Activated CD8-positive, alpha-beta T cell treated with anti-CD3 and anti-CD28 coated beads, Interleukin-2, amount 10 ng/mL, durations not matched to agents 7 days and 5 days (primary cell): ENCODE measurements around the gene KRTAP9-9. TPM values are rescaled to one million over a fixed set of nuclear protein-coding genes. Genes with fewer than 3 reads are reported as not detected.
"Not testable (repeated sequence)": the region's sequence is repeated elsewhere in the genome, so short reads cannot be mapped to it uniquely, and the experiment has no call there.

Experiments used
- ATAC-seq: fragments of 150-1000 bp; cut with Tn5 transposase; one replicate; pipeline ENCODE4 v1.10.0; 2021; ENCODE audit warnings: moderate library complexity
- CTCF ChIA-PET: fragments of 350-600 bp; sonication (Branson Sonifier 250); formaldehyde crosslinking; loops from one replicate; lab custom pipeline; 2021; ENCODE audit warnings: antibody characterized with exemption; lab: Charles Lee
- POLR2A ChIA-PET: fragments of 350-600 bp; sonication (Branson Sonifier 250); formaldehyde crosslinking; loops from one replicate; lab custom pipeline; 2021; ENCODE audit warnings: antibody characterized with exemption; lab: Charles Lee
- DNase-seq: peaks from one replicate; pipeline ENCODE4 v3.0.0-alpha.2; 2020
- H3K27ac Mint-ChIP-seq: one replicate; pipeline ENCODE4 v1.8.0; 2021; ENCODE audit warnings: mild to moderate bottlenecking, mixed read lengths
- H3K27me3 Mint-ChIP-seq: one replicate; pipeline ENCODE4 v1.8.0; 2021; ENCODE audit warnings: low read depth, mixed read lengths
- H3K36me3 Mint-ChIP-seq: one replicate; pipeline ENCODE4 v1.8.0; 2021; ENCODE audit warnings: low read depth, mixed read lengths
- H3K4me1 Mint-ChIP-seq: one replicate; pipeline ENCODE4 v1.8.0; 2021; ENCODE audit warnings: low read depth, mixed read lengths
- H3K4me3 Mint-ChIP-seq: one replicate; pipeline ENCODE4 v1.8.0; 2021; ENCODE audit warnings: mild to moderate bottlenecking, mixed read lengths
- H3K9me3 Mint-ChIP-seq: one replicate; pipeline ENCODE4 v1.8.0; 2022; ENCODE audit warnings: mixed read lengths; ENCODE audit not compliant: insufficient read depth
- total RNA-seq, 2 experiments: library from RNA; stranded (reverse); gene quantifications; one replicate each; pipeline ENCODE4 v1.2.3, GENCODE V29; 2021

KRTAP9-9 gene
- total RNA-seq, 2 experiments from 2014 or later: not detected

DNA sequence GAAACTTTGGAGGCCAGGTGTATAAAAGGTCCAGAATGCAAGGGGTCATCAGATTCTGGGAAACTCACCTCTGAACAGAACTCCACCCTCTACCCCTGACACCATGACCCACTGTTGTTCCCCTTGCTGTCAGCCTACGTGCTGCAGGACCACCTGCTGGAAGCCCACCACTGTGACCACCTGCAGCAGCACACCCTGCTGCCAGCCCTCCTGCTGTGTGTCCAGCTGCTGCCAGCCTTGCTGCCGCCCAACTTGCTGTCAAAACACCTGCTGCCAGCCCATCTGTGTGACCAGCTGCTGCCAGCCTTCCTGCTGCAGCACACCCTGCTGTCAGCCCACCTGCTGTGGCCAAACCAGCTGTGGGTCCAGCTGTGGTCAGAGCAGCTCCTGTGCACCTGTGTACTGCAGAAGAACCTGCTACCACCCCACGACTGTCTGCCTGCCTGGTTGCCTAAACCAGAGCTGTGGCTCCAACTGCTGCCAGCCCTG is 17.2 kb upstream of the KRTAP9-9 start, which contains the start of gene KRTAP9-8:
TSS of gene KRTAP9-8 (plus strand) at position 51 of the 489 bp plus-strand sequence. CDS start at position 104, 53 bp downstream.
- H3K9me3 Mint-ChIP-seq, CTCF ChIA-PET, H3K4me1 Mint-ChIP-seq, H3K36me3 Mint-ChIP-seq, ATAC-seq, POLR2A ChIA-PET, H3K4me3 Mint-ChIP-seq, DNase-seq, H3K27ac Mint-ChIP-seq: not testable (repeated sequence)
- H3K27me3 Mint-ChIP-seq: peaks cover 15% of the 10 kb centered on the region

DNA sequence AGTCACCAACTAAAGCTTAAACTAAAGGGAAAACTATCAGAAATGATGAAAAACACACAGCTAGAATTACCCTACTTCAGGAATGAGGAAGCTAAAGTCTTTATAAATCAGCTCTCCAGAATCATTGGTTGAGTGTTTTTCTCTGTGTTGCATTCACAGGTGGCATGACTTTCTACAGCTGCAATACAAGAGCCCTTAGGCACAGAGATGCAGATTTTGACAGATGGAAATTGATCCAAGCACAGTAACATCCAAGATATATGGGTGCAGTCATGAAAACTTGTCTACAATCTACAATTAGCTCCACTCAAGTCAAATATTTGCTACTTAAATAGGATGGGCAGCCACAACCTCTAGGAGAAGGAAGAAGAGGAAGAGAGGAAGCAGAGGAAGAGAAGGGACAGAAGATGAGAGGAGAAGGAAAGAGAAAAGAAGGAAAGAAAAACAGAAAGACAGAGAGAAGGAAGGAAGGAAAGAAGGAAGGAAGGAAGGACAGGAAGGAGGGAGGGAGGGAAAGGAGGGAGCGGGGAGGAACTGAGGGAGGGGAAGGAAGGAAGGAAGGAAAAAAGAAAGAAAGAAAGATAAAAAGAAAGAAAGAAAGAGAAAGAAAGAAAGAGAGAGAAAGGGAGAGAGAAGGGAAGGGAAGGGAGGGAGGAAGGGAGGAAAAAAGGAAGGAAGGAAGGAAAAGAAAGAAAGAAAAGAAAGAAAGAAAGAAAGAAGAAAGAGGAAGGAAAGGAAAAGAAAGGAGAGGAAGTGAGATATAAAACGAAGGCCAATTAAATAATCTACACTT is 8.0 kb upstream of the KRTAP9-9 start:
- ATAC-seq, DNase-seq, H3K9me3 Mint-ChIP-seq, H3K27ac Mint-ChIP-seq, H3K36me3 Mint-ChIP-seq, H3K4me1 Mint-ChIP-seq, H3K4me3 Mint-ChIP-seq, CTCF ChIA-PET, POLR2A ChIA-PET: not testable (repeated sequence)
- H3K27me3 Mint-ChIP-seq: peaks cover 13% of the 10 kb centered on the region

DNA sequence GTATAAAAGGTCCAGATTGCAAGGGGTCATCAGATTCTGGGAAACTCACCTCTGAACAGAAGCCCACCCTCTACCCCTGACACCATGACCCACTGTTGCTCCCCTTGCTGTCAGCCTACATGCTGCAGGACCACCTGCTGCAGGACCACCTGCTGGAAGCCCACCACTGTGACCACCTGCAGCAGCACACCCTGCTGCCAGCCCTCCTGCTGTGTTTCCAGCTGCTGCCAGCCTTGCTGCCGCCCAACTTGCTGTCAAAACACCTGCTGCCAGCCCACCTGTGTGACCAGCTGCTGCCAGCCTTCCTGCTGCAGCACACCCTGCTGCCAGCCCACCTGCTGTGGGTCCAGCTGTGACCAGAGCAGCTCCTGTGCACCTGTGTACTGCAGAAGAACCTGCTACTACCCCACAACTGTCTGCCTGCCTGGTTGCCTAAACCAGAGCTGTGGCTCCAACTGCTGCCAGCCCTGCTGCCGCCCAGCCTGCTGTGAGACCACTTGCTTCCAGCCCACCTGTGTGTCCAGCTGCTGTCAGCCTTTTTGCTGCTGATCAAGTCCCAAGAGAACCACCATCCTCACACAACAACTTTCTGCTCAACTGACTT is 5.4 kb upstream of the KRTAP9-9 start, which contains the start of gene KRTAP9-4:
TSS of gene KRTAP9-4 (plus strand) at position 51 of the 604 bp plus-strand sequence. CDS start at position 85, 34 bp downstream.
- H3K9me3 Mint-ChIP-seq: not testable (repeated sequence)

DNA sequence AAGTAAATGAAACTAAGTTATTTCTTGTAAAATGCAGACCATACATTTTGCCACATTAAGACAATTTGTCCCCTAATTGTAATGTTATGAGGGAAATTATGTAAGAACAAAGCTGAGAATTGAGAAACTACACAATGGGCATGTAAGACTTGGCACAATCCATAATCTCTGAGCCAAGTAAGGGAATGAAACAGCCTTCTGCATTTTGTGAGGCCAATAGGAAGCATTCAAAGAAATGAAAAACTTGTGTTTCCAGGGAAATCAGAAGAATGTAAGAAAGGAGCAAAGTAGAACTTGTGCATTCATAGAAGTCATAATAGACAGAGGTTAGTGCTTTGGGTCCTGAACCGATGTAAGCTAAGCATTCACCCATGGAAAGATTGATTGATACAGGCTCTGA is 3.9 kb upstream of the KRTAP9-9 start:
- ATAC-seq (no peak), DNase-seq (no peak)
- peaks cover 14% of the 10 kb centered on the region for H3K27me3 Mint-ChIP-seq
- ChIA-PET CTCF (interaction anchor here (1.4 to 1.5 kb wide), 2 partner anchors 71 to 448 kb away, joined by 3 read pairs; no protein-coding TSS in a partner anchor), POLR2A (no interaction called here)
- no peaks in the 10 kb centered on the region for H3K36me3 Mint-ChIP-seq
- H3K4me1 Mint-ChIP-seq: no peaks in the 10 kb centered on the region
- no peak overlapping the region for H3K4me3 Mint-ChIP-seq
- H3K9me3 Mint-ChIP-seq: no peaks in the 10 kb centered on the region
- H3K27ac Mint-ChIP-seq: no peak overlapping the region

More for the DNA sequence above, 5.4 kb upstream of the KRTAP9-9 start, which contains the start of gene KRTAP9-4:
- ATAC-seq, DNase-seq, POLR2A ChIA-PET, H3K4me1 Mint-ChIP-seq, H3K36me3 Mint-ChIP-seq, H3K4me3 Mint-ChIP-seq, H3K27ac Mint-ChIP-seq: not testable (repeated sequence)
- H3K27me3 Mint-ChIP-seq: peaks cover 14% of the 10 kb centered on the region
- CTCF ChIA-PET: interaction anchor here (1.5 kb wide), 1 partner anchor 446 kb away, joined by 3 read pairs; no protein-coding TSS in a partner anchor

DNA sequence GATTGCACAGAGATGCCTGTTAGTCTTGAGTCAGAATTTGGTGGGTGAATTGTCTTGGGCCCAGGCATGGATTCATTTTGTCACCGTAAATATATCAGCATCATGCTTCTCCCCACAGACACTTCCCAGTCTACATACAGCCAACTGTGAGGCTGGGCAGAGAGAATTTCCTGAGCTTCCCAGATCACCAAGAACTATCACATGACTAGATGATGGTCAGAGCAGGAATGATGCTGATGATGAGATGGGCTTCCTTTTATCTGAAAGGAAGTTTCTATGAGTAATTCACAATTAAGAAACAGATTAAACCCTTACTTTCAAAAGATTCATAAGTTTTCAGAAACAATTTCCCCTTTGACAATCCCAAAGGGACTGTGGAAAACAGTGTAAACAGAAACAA is 323 bp upstream of the KRTAP9-9 start:
- no peaks in the 10 kb centered on the region for H3K36me3 Mint-ChIP-seq
- H3K27ac Mint-ChIP-seq: no peak overlapping the region
- peaks cover 30% of the 10 kb centered on the region for H3K27me3 Mint-ChIP-seq
- H3K4me1 Mint-ChIP-seq: no peaks in the 10 kb centered on the region
- no peak for DNase-seq
- no peaks in the 10 kb centered on the region for H3K9me3 Mint-ChIP-seq
- ATAC-seq: no peak
- CTCF ChIA-PET: no interaction called here
- POLR2A ChIA-PET: no interaction called here
- H3K4me3 Mint-ChIP-seq: no peak overlapping the region

DNA sequence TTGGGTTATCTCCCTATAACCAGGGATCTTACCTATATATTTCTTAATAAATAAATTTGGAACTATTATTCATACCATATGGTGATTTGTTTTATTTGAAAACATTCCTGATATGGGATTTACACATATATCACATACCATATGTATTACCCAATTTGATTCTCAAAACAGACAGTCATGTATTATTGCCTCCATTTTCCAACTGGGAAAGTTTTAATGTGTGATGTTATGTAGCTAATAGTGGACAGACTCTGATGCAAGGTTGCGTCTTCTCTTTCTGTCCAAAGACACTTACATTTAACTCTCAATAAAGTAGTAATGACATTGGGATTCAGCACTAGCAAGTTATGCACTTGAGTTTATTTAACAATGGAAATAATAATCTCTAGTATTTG is 1.1 kb downstream of the KRTAP9-9 start:
- H3K4me1 Mint-ChIP-seq: no peaks in the 10 kb centered on the region

DNA sequence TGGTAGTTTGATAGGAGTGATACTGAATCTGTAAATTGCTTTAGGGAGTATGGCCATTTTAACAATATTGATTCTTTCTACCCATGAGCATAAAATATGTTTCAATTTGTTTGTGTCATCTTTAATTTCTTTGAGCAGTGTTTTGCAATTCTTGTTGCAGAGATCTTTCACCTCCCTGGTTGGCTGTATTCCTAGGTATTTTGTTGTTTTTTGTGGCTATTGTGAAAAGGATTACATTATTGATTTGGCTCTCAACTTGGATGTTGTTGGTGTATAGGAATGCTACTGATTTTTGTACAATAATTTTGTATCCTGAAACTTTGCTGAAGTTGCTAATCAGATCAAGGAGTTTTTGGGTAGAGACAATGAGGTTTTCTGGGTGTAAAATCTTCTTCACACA is 3.2 kb downstream of the KRTAP9-9 start:
- DNase-seq: no peak
- POLR2A ChIA-PET: no interaction called here
- CTCF ChIA-PET: no interaction called here
- H3K4me3 Mint-ChIP-seq: no peak overlapping the region
- H3K27ac Mint-ChIP-seq: no peak overlapping the region
- H3K4me1 Mint-ChIP-seq: no peaks in the 10 kb centered on the region
- peaks cover 32% of the 10 kb centered on the region for H3K27me3 Mint-ChIP-seq
- H3K36me3 Mint-ChIP-seq: no peaks in the 10 kb centered on the region
- ATAC-seq: no peak
- no peaks in the 10 kb centered on the region for H3K9me3 Mint-ChIP-seq

More for the DNA sequence above, 1.1 kb downstream of the KRTAP9-9 start:
- no peak for ATAC-seq
- peaks cover 32% of the 10 kb centered on the region for H3K27me3 Mint-ChIP-seq
- no peak overlapping the region for H3K4me3 Mint-ChIP-seq
- DNase-seq: no peak
- ChIA-PET CTCF (no interaction called here), POLR2A (no interaction called here)
- no peaks in the 10 kb centered on the region for H3K9me3 Mint-ChIP-seq
- no peak overlapping the region for H3K27ac Mint-ChIP-seq
- H3K36me3 Mint-ChIP-seq: no peaks in the 10 kb centered on the region

DNA sequence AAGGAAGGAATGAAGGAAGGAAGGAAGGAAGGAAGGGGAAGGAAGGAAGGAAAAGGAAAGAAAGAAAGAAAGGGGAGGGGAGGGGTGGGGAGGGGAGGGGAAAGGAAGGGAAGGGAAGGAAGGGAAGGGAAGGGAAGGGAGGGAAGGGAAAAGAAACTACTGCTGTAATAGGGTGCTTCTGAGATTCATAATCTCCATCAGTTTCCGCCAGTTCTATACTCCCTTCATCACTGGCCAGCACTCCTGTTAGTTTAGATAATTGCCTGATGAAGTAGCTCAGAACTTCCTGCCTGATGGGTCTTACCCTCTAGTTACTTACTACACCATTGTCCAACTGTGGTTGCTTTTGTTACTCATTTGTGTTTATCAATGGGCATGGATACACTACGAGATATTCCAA is 8.0 kb downstream of the KRTAP9-9 start:
- DNase-seq (no peak), ATAC-seq (no peak)
- Mint-ChIP-seq H3K27me3 (peaks cover 24% of the 10 kb centered on the region), H3K27ac (no peak overlapping the region), H3K4me1 (no peaks in the 10 kb centered on the region), H3K9me3 (no peaks in the 10 kb centered on the region), H3K4me3 (no peak overlapping the region), H3K36me3 (no peaks in the 10 kb centered on the region)
- POLR2A ChIA-PET: no interaction called here
- CTCF ChIA-PET: interaction anchor here (1.3 kb wide), 1 partner anchor 13 kb away, joined by 4 read pairs; no protein-coding TSS in a partner anchor

DNA sequence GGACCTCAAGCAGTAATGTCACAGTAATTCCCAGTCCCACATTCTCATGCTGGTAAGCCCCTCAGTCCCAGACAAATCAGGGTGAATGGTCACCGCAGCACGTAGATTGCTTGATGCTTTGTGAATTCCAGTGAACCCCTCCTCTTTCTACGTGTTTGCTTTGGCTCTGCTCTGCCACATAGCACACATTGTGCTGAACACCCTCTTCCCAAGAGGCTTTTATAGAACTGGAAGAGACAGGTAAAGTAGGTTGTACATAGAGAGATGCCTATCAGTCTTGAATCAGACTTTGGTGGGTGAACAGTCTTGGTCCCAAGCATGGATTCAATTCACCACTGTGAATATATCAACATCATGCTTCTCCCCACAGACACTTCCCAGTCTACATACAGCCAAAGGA is 9.4 kb downstream of the KRTAP9-9 start:
- Mint-ChIP-seq H3K27ac (no peak overlapping the region), H3K27me3 (peaks cover 18% of the 10 kb centered on the region), H3K4me1 (no peaks in the 10 kb centered on the region), H3K36me3 (no peaks in the 10 kb centered on the region), H3K9me3 (no peaks in the 10 kb centered on the region), H3K4me3 (no peak overlapping the region)
- POLR2A ChIA-PET: no interaction called here
- CTCF ChIA-PET: no interaction called here
- DNase-seq (no peak), ATAC-seq (no peak)

DNA sequence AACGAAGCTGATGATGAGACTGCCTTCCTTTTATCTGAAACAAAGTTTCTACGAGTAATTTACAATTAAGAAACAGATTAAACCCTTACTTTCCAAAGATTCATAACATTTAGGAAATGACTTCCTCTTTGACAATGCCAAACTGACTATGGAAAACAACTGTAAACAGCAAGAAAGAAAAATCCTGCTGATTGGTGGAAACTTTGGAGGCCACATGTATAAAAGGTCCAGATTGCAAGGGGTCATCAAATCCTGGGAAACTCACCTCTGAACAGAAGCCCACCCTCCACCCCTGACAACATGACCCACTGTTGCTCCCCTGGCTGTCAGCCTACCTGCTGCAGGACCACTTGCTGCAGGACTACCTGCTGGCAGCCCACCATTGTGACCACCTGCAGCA is 9.9 kb downstream of the KRTAP9-9 start, which contains the start of gene KRTAP9-6:
TSS of gene KRTAP9-6 (plus strand) at position 301 of the 400 bp plus-strand sequence. CDS start at position 301, 0 bp downstream.
- DNase-seq: no peak
- Mint-ChIP-seq H3K36me3 (no peaks in the 10 kb centered on the region), H3K27ac (no peak within 1 kb of the TSS), H3K4me1 (no peaks in the 10 kb centered on the region), H3K9me3 (no peaks in the 10 kb centered on the region), H3K4me3 (no peak within 1 kb of the TSS), H3K27me3 (peaks cover 18% of the 10 kb centered on the region)
- CTCF ChIA-PET: no interaction called here
- ATAC-seq: no peak
- POLR2A ChIA-PET: no interaction called here

DNA sequence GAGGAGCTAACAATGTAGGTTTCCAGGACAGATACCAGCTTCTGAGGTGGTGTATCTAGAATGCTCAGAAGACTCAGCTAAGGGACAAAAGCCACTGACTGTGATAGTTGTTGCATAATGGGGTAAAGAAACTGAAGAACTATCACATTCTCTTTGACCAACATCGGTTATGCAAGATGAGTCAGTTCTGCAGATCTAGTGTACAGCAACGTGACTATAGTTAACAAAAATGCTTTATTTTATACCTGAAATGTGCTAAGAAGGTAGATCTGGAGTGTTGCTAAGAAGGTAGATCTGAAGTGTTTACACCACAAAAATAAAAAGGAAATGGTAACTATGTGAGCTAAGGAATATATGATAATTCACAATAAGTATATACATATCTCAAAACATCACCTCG is 12.5 kb downstream of the KRTAP9-9 start:
- DNase-seq (no peak), ATAC-seq (no peak)
- Mint-ChIP-seq H3K27ac (no peak overlapping the region), H3K36me3 (no peaks in the 10 kb centered on the region), H3K4me1 (no peaks in the 10 kb centered on the region), H3K9me3 (no peaks in the 10 kb centered on the region), H3K27me3 (peaks cover 3% of the 10 kb centered on the region), H3K4me3 (no peak overlapping the region)
- ChIA-PET CTCF (no interaction called here), POLR2A (no interaction called here)

DNA sequence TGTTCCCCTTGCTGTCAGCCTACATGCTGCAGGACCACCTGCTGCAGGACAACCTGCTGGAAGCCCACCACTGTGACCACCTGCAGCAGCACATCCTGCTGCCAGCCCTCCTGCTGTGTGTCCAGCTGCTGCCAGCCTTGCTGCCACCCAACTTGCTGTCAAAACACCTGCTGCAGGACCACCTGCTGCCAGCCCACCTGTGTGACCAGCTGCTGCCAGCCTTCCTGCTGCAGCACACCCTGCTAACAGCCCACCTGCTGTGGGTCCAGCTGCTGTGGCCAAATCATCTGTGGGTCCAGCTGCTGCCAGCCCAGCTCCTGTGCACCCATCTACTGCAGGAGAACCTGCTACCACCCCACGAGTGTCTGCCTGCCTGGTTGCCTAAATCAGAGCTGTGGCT is 16.1 kb downstream of the KRTAP9-9 start:
- H3K4me1 Mint-ChIP-seq, DNase-seq, H3K27me3 Mint-ChIP-seq, ATAC-seq, CTCF ChIA-PET, H3K9me3 Mint-ChIP-seq, H3K4me3 Mint-ChIP-seq, POLR2A ChIA-PET, H3K36me3 Mint-ChIP-seq, H3K27ac Mint-ChIP-seq: not testable (repeated sequence)
